ENCODE measurements around the gene PVALEF. TPM values are rescaled to one million over a fixed set of nuclear protein-coding genes. Genes with fewer than 3 reads are reported as not detected.

The PVALEF gene
- total RNA-seq, 1 experiment from 2014 or later = not detected

DNA sequence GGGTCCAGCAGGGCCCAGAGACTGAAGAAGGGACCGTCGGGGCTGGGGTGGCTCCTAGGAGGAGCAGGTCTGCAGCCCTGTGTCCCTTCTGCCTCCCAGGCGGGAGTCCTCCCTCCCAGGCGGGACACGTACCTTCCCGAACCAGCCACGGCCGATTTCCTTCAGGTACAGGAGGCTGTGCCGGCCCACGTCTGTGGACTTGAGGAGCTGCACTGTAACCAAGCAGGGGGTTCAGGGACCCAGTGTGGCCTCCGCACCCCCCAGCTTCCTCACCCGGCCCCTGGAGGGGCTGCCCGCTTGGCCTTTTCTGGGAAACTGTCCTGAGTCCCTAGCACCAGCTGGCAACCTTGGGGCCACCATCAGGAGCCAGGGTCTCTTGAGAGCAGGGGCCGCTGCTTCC lies 37.0 kb upstream of the PVALEF start:
- intact Hi-C loops (cut with micrococcal nuclease; ENCODE audit: unreplicated experiment) (no loop called here), in situ Hi-C loops (cut with HindIII; ENCODE audit: low pct_unique_long_range_greater_than_20kb, low sequenced_read_pairs) (no loop called here)
- no peak for ATAC-seq
- Histone ChIP-seq H3K4me3 (ENCODE audit: low read depth in 2 of 2, low read length in 2 of 2) (no peak overlapping the region), H3K4me1 (ENCODE audit: control insufficient read depth, insufficient read depth, low read length) (peaks cover 16% of the 10 kb centered on the region), H3K27me3 (ENCODE audit: control insufficient read depth, insufficient read depth, low read length) (no peaks in the 10 kb centered on the region), H3K27ac (ENCODE audit: low read length) (no peak overlapping the region), H3K9me3 (ENCODE audit: control insufficient read depth, insufficient read depth, low read depth, low read length) (no peaks in the 10 kb centered on the region), H3K36me3 (ENCODE audit: control insufficient read depth, insufficient read depth, low read length) (no peaks in the 10 kb centered on the region)
- CTCF ChIA-PET = no interaction called here
- TF ChIP-seq POLR2AphosphoS5 (IDR thresholded peaks at IDR 0.05; ENCODE audit: low read depth, low read length) = no peak
- TF ChIP-seq, protein P1, sequence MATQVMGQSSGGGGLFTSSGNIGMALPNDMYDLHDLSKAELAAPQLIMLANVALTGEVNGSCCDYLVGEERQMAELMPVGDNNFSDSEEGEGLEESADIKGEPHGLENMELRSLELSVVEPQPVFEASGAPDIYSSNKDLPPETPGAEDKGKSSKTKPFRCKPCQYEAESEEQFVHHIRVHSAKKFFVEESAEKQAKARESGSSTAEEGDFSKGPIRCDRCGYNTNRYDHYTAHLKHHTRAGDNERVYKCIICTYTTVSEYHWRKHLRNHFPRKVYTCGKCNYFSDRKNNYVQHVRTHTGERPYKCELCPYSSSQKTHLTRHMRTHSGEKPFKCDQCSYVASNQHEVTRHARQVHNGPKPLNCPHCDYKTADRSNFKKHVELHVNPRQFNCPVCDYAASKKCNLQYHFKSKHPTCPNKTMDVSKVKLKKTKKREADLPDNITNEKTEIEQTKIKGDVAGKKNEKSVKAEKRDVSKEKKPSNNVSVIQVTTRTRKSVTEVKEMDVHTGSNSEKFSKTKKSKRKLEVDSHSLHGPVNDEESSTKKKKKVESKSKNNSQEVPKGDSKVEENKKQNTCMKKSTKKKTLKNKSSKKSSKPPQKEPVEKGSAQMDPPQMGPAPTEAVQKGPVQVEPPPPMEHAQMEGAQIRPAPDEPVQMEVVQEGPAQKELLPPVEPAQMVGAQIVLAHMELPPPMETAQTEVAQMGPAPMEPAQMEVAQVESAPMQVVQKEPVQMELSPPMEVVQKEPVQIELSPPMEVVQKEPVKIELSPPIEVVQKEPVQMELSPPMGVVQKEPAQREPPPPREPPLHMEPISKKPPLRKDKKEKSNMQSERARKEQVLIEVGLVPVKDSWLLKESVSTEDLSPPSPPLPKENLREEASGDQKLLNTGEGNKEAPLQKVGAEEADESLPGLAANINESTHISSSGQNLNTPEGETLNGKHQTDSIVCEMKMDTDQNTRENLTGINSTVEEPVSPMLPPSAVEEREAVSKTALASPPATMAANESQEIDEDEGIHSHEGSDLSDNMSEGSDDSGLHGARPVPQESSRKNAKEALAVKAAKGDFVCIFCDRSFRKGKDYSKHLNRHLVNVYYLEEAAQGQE (IDR thresholded peaks at IDR 0.05; ENCODE audit: insufficient read depth in 1 of 2, low read depth in 2 of 2, low read length in 1 of 2) = no peak
- TF ChIP-seq, protein P2, sequence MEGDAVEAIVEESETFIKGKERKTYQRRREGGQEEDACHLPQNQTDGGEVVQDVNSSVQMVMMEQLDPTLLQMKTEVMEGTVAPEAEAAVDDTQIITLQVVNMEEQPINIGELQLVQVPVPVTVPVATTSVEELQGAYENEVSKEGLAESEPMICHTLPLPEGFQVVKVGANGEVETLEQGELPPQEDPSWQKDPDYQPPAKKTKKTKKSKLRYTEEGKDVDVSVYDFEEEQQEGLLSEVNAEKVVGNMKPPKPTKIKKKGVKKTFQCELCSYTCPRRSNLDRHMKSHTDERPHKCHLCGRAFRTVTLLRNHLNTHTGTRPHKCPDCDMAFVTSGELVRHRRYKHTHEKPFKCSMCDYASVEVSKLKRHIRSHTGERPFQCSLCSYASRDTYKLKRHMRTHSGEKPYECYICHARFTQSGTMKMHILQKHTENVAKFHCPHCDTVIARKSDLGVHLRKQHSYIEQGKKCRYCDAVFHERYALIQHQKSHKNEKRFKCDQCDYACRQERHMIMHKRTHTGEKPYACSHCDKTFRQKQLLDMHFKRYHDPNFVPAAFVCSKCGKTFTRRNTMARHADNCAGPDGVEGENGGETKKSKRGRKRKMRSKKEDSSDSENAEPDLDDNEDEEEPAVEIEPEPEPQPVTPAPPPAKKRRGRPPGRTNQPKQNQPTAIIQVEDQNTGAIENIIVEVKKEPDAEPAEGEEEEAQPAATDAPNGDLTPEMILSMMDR (IDR thresholded peaks at IDR 0.05) = no peak
- BruUV-seq (replicated peaks) = no TSS peak
- DNase-seq (ENCODE audit: low read depth, low spot score) = no peak
- POLR2A ChIA-PET = no interaction called here

- DNase-seq (ENCODE audit: low read depth, low spot score) (no peak), ATAC-seq (peak; percentile 16; the same call in 1 of the 2 replicates)
- H3K36me3 ChIP-seq (ENCODE audit: control insufficient read depth, insufficient read depth, low read length) = no peaks in the 10 kb centered on the region
- BruUV-seq (replicated peaks) = no TSS peak
- POLR2A ChIA-PET = no interaction called here
- intact Hi-C loops (cut with micrococcal nuclease; ENCODE audit: unreplicated experiment) (no loop called here), in situ Hi-C loops (cut with HindIII; ENCODE audit: low pct_unique_long_range_greater_than_20kb, low sequenced_read_pairs) (no loop called here)
- H3K4me3 ChIP-seq (ENCODE audit: low read depth in 2 of 2, low read length in 2 of 2) = no peak overlapping the region
- TF ChIP-seq, protein P2 (IDR thresholded peaks at IDR 0.05) = no peak
- TF ChIP-seq, protein P1 (IDR thresholded peaks at IDR 0.05; ENCODE audit: insufficient read depth in 1 of 2, low read depth in 2 of 2, low read length in 1 of 2) = no peak
- no peak for TF ChIP-seq POLR2AphosphoS5 (IDR thresholded peaks at IDR 0.05; ENCODE audit: low read depth, low read length)
- TF ChIP-seq SIN3A (IDR thresholded peaks at IDR 0.05; ENCODE audit: borderline replicate concordance, insufficient read depth, low read depth, low read length) = no peak
- TF ChIP-seq TCF7L2 (IDR thresholded peaks at IDR 0.05; ENCODE audit: low read depth, low read length) = no peak
- CTCF ChIA-PET = no interaction called here
- H3K27ac ChIP-seq (ENCODE audit: low read length) = no peak overlapping the region
- H3K27me3 ChIP-seq (ENCODE audit: control insufficient read depth, insufficient read depth, low read length) = no peaks in the 10 kb centered on the region
- H3K4me1 ChIP-seq (ENCODE audit: control insufficient read depth, insufficient read depth, low read length) = peaks cover 16% of the 10 kb centered on the region
- H3K9me3 ChIP-seq (ENCODE audit: control insufficient read depth, insufficient read depth, low read depth, low read length) = no peaks in the 10 kb centered on the region
Measured at GRCh38 chr17:81128774-81129173, 36.5 kb upstream of the PVALEF start.

All from Panc1 (cell line).